AG04449 (cell line): ENCODE results near the gene SLC35E3.
A peak's percentile ranks its signal among the peaks of the same experiment; 100 is the strongest.
"Not testable (repeated sequence)": the region's sequence is repeated elsewhere in the genome, so short reads cannot be mapped to it uniquely, and the experiment has no call there.

Source experiments
- CTCF ChIA-PET: fragments of 350-600 bp; formaldehyde crosslinking; extraction: SDS; loops from one replicate; lab custom pipeline; 2021; ENCODE audit warnings: antibody characterized with exemption; lab: Yijun Ruan, JAX
- POLR2A ChIA-PET: fragments of 400-600, 350-600 bp; formaldehyde crosslinking; extraction: SDS; loops from one replicate; lab custom pipeline; 2020; ENCODE audit warnings: antibody characterized with exemption, inconsistent platforms; lab: Yijun Ruan, JAX
- DNase-seq: peaks from one replicate; pipeline ENCODE4 v3.0.0-alpha.2; 2010; ENCODE audit warnings: low read depth, low spot score
- H3K4me3 ChIP-seq: 2 replicates; pipeline ENCODE4 v1.5.1; 2011; ENCODE audit warnings: low read depth, mild to moderate bottlenecking, control low read depth, low read length
- CTCF ChIP-seq: IDR thresholded peaks from one replicate; pipeline ENCODE4 v1.5.1; 2011; ENCODE audit warnings: mild to moderate bottlenecking, moderate library complexity, low read length, control low read depth, inconsistent platforms; ENCODE audit not compliant: insufficient read depth; ENCODE audit errors: missing control alignments

The SLC35E3 gene

GRCh38 chr12:68807576-68808387, 61.8 kb downstream of the SLC35E3 start, which contains the start of gene MDM2:
TSS of gene MDM2 (plus strand) at chr12:68808177. CDS start at chr12:68808478, 301 bp downstream.
- TF ChIP-seq CTCF: peak; percentile 86
- POLR2A ChIA-PET: interaction anchor here (0.7 to 1.8 kb wide), 7 partner anchors 14 to 448 kb away, joined by 3 to 7 read pairs (median 4); no protein-coding TSS in a partner anchor
- CTCF ChIA-PET: interaction anchor here (0.8 to 3.2 kb wide), 15 partner anchors 9 to 584 kb away, joined by 3 to 37 read pairs (median 4); partner anchors contain the start of gene SLC35E3
- DNase-seq: no peak
- peak within 1 kb of the TSS; percentile 97 for H3K4me3 ChIP-seq

GRCh38 chr12:68808388-68809189, 62.6 kb downstream of the SLC35E3 start:
- ChIA-PET POLR2A (interaction anchor here (0.6 to 1.8 kb wide), 13 partner anchors 9 to 584 kb away, joined by 3 to 10 read pairs (median 4); partner anchors contain the start of gene SLC35E3), CTCF (interaction anchor here (0.6 to 3.2 kb wide), 13 partner anchors 8 to 455 kb away, joined by 3 to 37 read pairs (median 6); partner anchors contain the start of gene SLC35E3)
- peak overlapping the region; percentile 97 for H3K4me3 ChIP-seq
- DNase-seq: peak; percentile 74
- TF ChIP-seq CTCF: no peak

- ChIA-PET CTCF (interaction anchor here (0.6 to 3.2 kb wide), 9 partner anchors 9 to 454 kb away, joined by 3 to 37 read pairs (median 4); no protein-coding TSS in a partner anchor), POLR2A (interaction anchor here (0.6 to 1.8 kb wide), 10 partner anchors 8 to 584 kb away, joined by 3 to 10 read pairs (median 4); partner anchors contain the start of gene SLC35E3)
- no peak for TF ChIP-seq CTCF
- H3K4me3 ChIP-seq: peak overlapping the region; percentile 97
- no peak for DNase-seq
These were observed 63.4 kb downstream of the SLC35E3 start for GRCh38 chr12:68809190-68810026.

GRCh38 chr12:68810027-68810389, 64.0 kb downstream of the SLC35E3 start:
- CTCF ChIA-PET, POLR2A ChIA-PET, DNase-seq: not testable (repeated sequence)
- peak overlapping the region; percentile 97 for H3K4me3 ChIP-seq

- DNase-seq, POLR2A ChIA-PET: not testable (repeated sequence)
- CTCF ChIA-PET: interaction anchor here (1.4 to 4.7 kb wide), 3 partner anchors 10 to 51 kb away, joined by 4 to 38 read pairs (median 8); no protein-coding TSS in a partner anchor
- peak overlapping the region; percentile 26 for H3K4me3 ChIP-seq
These were observed 65.6 kb downstream of the SLC35E3 start for GRCh38 chr12:68811573-68811972.

- POLR2A ChIA-PET: interaction anchor here (1.0 to 1.2 kb wide), 2 partner anchors 9 to 66 kb away, joined by 3 to 5 read pairs; partner anchors contain the start of gene SLC35E3
- no peak for TF ChIP-seq CTCF
- CTCF ChIA-PET: interaction anchor here (0.8 to 4.7 kb wide), 5 partner anchors 9 to 589 kb away, joined by 4 to 38 read pairs (median 4); no protein-coding TSS in a partner anchor
- H3K4me3 ChIP-seq: peak overlapping the region; percentile 37
- no peak for DNase-seq
These were observed 66.7 kb downstream of the SLC35E3 start for GRCh38 chr12:68812553-68813241.
